Testis (tissue), 3 donors: Measurements from ENCODE around the gene EHMT1. TPM values are rescaled to one million over a fixed set of nuclear protein-coding genes. Genes with fewer than 3 reads are reported as not detected.

Experiments
- DNase-seq: peaks from one replicate; pipeline ENCODE4 v3.0.0-alpha.2; 2019
- H3K27ac ChIP-seq, 2 donors: fragments of 200-600 bp; sonication (generic); one replicate each; pipeline ENCODE4 v1.5.1; 2019
- H3K27me3 ChIP-seq: fragments of 200-600 bp; sonication (generic); one replicate; pipeline ENCODE4 v1.5.1; 2019
- H3K36me3 ChIP-seq: fragments of 200-600 bp; sonication (generic); one replicate; pipeline ENCODE4 v1.5.1; 2017; ENCODE audit warnings: low read depth; ENCODE audit errors: missing control alignments
- H3K4me1 ChIP-seq: fragments of 200-600 bp; sonication (generic); one replicate; pipeline ENCODE4 v1.5.1; 2019
- H3K4me3 ChIP-seq, 2 donors: fragments of 200-600 bp; sonication (generic); one replicate each; pipeline ENCODE4 v1.5.1; 2017 to 2019
- H3K9me3 ChIP-seq: fragments of 200-600 bp; sonication (generic); one replicate; pipeline ENCODE4 v1.5.1; 2017
- CTCF ChIP-seq, 3 experiments: fragments of 450-650 bp in 2 of 3; fragments of 200-600 bp in 1 of 3; sonication (generic) in 1 of 3; IDR thresholded peaks; one replicate each; pipeline ENCODE4 v1.5.1; 2016 to 2019; ENCODE audit warnings: antibody characterized with exemption in 3 of 3, mild to moderate bottlenecking in 2 of 3, moderate library complexity in 1 of 3
- POLR2A ChIP-seq: fragments of 450-650 bp; IDR thresholded peaks from one replicate; pipeline ENCODE4 v1.6.1; 2017; ENCODE audit warnings: antibody characterized with exemption, mild to moderate bottlenecking, moderate library complexity
- WGBS, 2 donors: methylation state at CpG; one replicate each; pipeline ENCODE4 v1.1.5; 2018; 5-methylcytosine and 5-hydroxymethylcytosine counted together
- intact Hi-C: fragments of 100-400 bp; cut with DNase I; formaldehyde crosslinking; loops from one replicate; pipeline ENCODE4 v1.15.1; 2023; ENCODE audit warnings: low total_unique reads
- polyA plus RNA-seq: library from polyadenylated mRNA; stranded (reverse); fragments of 350-450 nt; fragmentation: Illumina TruSeq; extraction: RNeasy Lipid Tissue Mini Kit (QIAGEN cat#74804); gene quantifications from one replicate; pipeline ENCODE4 v1.2.3, GENCODE V29; 2014; ENCODE audit warnings: low read depth, low replicate concordance; ENCODE audit not compliant: insufficient read depth
- total RNA-seq, 2 donors: library from RNA; depleted of rRNA; stranded (reverse); fragments of >200 nt; gene quantifications; one replicate each; pipeline ENCODE4 v1.2.3, GENCODE V29; 2016

EHMT1 gene
- total and polyA plus RNA-seq, 3 donors from 2014 or later, result 116 to 207 (median 193) TPM

- Histone ChIP-seq H3K9me3 (no peaks in the 10 kb centered on the region), H3K27me3 (no peaks in the 10 kb centered on the region), H3K36me3 (no peaks in the 10 kb centered on the region), H3K4me1 (peaks cover 19% of the 10 kb centered on the region), H3K27ac (no peak overlapping the region), H3K4me3 (no peak overlapping the region)
- intact Hi-C loops, result no loop called here
- DNase-seq, result no peak
- 87 to 100% methylated on average over 1 to 5 of the region's 5 CpGs for WGBS, 2 donors
- TF ChIP-seq CTCF (IDR thresholded peaks at IDR 0.05) (no peak), POLR2A (no peak)
Measured at GRCh38 chr9:137613259-137613658, 5.5 kb upstream of the EHMT1 start.

- Histone ChIP-seq H3K27ac (no peak overlapping the region), H3K4me1 (peaks cover 19% of the 10 kb centered on the region), H3K36me3 (no peaks in the 10 kb centered on the region), H3K4me3 (no peak overlapping the region), H3K27me3 (no peaks in the 10 kb centered on the region), H3K9me3 (no peaks in the 10 kb centered on the region)
- no peak for DNase-seq
- 91% methylated on average over 27 of the region's 27 CpGs; no CpG with 5 or more reads in 1 of the 2 donors for WGBS, 2 donors
- no peak for TF ChIP-seq CTCF (IDR thresholded peaks at IDR 0.05)
- TF ChIP-seq POLR2A, result no peak
- intact Hi-C loops, result no loop called here
Measured at GRCh38 chr9:137613738-137614523, 4.9 kb upstream of the EHMT1 start.

DNA sequence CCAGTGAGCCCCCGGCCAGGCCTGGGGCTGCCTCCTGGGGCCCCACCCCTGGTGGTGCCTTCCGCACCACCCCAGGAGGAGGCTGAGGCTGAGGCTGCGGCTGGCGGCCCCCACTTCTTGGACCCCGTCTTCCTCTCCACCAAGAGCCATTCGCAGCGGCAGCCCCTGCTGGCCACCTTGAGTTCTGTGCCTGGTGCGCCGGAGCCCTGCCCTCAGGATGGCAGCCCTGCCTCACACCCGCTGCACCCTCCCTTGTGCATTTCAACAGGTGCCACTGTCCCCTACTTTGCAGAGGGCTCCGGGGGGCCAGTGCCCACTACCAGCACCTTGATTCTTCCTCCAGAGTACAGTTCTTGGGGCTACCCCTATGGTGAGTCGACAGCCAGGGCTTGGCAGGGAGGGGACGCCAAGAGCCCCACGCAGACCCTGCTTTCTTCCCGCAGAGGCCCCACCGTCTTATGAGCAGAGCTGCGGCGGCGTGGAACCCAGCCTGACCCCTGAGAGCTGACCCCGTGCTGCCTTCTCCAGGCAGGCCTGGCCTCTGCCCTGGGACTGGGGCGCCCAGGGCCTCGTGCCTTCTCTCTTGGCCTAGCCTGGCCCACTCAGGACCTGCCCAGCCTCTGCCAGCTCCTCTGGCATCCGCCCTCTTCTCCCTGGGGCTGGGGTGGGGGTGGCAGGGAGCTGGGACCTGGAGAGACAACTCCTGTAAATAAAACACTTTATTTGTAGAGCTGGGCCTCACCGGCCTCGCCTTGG lies 4.0 kb upstream of the EHMT1 start:
- Histone ChIP-seq H3K27ac (no peak overlapping the region), H3K9me3 (no peaks in the 10 kb centered on the region), H3K4me1 (peaks cover 21% of the 10 kb centered on the region), H3K27me3 (no peaks in the 10 kb centered on the region), H3K4me3 (no peak overlapping the region), H3K36me3 (no peaks in the 10 kb centered on the region)
- intact Hi-C loops, result no loop called here
- DNase-seq, result no peak
- WGBS, 2 donors, result 94 to 96% methylated on average over 8 to 25 of the region's 25 CpGs
- TF ChIP-seq POLR2A (no peak), CTCF (IDR thresholded peaks at IDR 0.05) (no peak)

GRCh38 chr9:137615387-137615871 lies 3.4 kb upstream of the EHMT1 start:
- peaks cover 27% of the 10 kb centered on the region for H3K4me1 ChIP-seq
- 82% methylated on average over 19 of the region's 19 CpGs; no CpG with 5 or more reads in 1 of the 2 donors for WGBS, 2 donors
- no peak for DNase-seq
- H3K4me3 ChIP-seq, result no peak overlapping the region
- no peaks in the 10 kb centered on the region for H3K9me3 ChIP-seq
- TF ChIP-seq POLR2A (no peak), CTCF (IDR thresholded peaks at IDR 0.05) (no peak)
- intact Hi-C loops, result no loop called here
- no peak overlapping the region for H3K27ac ChIP-seq
- H3K27me3 ChIP-seq, result no peaks in the 10 kb centered on the region
- H3K36me3 ChIP-seq, result no peaks in the 10 kb centered on the region
